GM12874 (cell line): ENCODE data around the gene METAP1D.

ENCODE experiments used
- TF ChIP-seq, protein P1 (sequence below): IDR thresholded peaks from 2 replicates; pipeline ENCODE4 v1.5.1; 2011; ENCODE audit warnings: low read depth, mild to moderate bottlenecking, control low read depth, low read length, moderate library complexity; ENCODE audit not compliant: insufficient read depth

METAP1D gene

DNA sequence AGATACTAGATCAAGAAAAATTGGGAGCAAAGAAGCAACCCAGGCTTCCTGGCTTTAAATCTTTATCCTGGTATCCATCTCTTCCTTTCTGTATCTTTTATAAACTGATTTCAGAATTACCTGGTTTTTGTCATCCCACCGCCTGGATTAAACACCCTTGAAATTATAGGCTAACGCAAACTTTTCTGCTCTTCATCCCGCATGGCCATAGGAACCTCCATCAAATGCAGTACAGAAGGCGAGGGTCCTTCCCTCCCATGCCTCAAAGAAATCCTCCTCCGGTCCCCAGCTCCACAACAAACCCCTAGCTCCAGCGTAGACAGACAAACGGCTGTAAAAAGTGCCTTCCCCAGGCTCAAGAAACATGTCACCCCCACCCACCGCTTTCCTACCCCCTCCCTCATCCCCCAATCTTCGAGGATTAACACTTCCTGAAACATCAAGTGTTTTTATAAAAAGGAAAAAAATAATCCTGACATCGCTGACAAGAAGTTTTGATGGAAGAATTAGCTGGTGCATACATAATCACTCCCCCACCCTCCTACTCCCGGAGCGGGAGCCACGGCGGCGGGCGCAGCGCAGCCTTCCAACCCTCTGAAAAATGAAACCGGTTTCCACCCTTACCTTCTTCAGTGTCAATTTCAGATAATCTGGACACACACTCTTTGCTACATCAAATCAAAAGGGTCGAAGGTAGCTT lies 93.1 kb downstream of the METAP1D start:
- TF ChIP-seq, protein P1, sequence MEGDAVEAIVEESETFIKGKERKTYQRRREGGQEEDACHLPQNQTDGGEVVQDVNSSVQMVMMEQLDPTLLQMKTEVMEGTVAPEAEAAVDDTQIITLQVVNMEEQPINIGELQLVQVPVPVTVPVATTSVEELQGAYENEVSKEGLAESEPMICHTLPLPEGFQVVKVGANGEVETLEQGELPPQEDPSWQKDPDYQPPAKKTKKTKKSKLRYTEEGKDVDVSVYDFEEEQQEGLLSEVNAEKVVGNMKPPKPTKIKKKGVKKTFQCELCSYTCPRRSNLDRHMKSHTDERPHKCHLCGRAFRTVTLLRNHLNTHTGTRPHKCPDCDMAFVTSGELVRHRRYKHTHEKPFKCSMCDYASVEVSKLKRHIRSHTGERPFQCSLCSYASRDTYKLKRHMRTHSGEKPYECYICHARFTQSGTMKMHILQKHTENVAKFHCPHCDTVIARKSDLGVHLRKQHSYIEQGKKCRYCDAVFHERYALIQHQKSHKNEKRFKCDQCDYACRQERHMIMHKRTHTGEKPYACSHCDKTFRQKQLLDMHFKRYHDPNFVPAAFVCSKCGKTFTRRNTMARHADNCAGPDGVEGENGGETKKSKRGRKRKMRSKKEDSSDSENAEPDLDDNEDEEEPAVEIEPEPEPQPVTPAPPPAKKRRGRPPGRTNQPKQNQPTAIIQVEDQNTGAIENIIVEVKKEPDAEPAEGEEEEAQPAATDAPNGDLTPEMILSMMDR = no peak

- TF ChIP-seq, protein P1 = no peak
Observed at GRCh38 chr2:172093416-172094293, 93.9 kb downstream of the METAP1D start.

DNA sequence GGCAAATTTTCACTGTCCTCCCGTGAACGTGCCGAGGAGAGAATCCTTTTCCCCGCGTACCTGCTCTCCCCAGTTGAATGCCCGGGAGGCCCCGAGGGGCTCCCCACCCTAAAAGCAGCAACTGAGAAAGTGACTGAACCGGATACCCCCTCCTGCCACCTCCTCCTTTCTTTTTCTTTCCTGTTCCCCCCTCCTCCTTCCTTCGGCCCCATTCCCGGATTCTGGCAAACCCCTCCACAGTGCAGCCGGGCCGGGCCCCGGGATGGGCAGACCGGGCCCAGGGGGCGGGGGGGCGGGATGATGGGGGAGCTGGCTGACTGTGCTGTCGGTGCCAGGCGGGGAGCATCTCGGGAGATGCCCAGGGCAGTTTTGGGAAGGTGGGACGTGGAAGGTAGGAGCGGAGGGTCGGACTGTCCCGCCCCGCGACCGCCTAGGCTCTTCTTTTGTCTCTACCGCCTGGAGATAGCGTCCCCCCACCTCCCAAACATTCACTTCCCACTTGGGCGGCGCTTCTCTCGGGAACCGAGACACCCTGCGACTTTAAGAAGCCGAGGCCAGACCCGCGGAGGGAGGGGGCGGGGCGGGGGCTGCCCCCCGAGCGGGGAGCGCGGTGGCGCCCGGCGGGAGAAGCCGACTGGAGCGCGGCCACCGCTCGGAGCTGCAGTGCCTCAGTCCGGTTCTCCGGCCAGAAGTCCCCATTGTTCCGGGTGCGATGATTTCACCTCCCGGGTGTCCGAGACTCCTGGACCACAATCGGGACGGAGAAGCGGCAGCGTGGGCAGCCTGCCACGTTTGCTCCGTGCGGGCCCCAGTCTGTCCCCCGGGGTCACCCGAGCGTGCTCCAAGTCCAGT lies 94.8 kb downstream of the METAP1D start:
- TF ChIP-seq, protein P1 = no peak

DNA sequence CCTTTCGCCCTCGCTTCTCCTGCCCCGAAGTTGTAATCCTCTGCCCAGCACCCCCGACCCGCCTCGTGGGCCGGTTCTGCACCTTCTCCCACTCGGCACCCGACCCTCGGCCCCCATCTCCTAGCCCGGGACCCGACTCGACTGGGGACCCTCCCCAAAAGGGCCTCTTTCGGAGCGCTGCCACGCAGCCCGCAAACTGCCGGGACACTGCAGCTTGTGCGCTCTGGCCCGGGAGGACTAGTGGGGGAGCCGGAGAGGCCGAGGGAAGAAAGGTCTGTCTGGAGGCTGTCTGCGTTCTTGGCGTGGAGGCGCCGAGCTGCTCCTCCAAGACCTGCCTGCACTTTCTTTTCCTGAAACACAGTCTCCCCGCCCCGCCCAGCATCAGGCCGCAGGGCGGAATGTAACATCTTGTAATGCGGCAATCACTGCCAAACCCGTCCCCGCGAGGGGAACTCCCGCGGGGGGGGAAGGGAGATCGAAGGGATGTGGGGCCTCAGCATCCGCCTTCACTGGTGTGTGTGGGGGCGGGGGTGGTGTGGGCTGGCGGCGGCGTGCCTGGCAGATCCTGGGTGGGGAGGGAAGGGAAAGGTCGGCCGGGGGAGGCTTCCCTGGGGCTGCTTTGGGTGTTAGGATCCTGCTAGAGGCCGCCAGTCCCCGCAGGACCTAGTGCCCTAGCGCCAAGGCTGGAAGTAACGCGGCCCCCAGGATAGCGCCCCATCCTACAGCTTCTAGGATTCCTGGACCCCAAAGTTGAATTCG lies 95.6 kb downstream of the METAP1D start:
- TF ChIP-seq, protein P1 = no peak

GRCh38 chr2:172095905-172096625 lies 96.3 kb downstream of the METAP1D start:
- TF ChIP-seq, protein P1 = peak; percentile 27; the same call in 1 of the 2 replicates

- TF ChIP-seq, protein P1 = no peak
Observed at GRCh38 chr2:172096626-172097547, 97.1 kb downstream of the METAP1D start.
